GF-D8 (cell line): Measurements from ENCODE around the gene OGDH.
"Not testable (repeated sequence)": the region's sequence is repeated elsewhere in the genome, so short reads cannot be mapped to it uniquely, and the experiment has no call there.

Source experiments
- DNase-seq: peaks from one replicate; lab custom pipeline; 2025; lab: John Stamatoyannopoulos, UW

OGDH gene

GRCh38 chr7:44580945-44581878, 25.2 kb upstream of the OGDH start:
- DNase-seq = peak; percentile 13

GRCh38 chr7:44581879-44582603, 24.4 kb upstream of the OGDH start, which contains the start of gene TMED4:
Gene TMED4, minus strand, starts transcription at chr7:44582231. Its CDS starts 25 bp downstream, at chr7:44582206.
- peak; percentile 99 for DNase-seq

GRCh38 chr7:44583146-44583865, 23.1 kb upstream of the OGDH start:
- no peak for DNase-seq

- peak; percentile 53 for DNase-seq
These were observed 18.4 kb upstream of the OGDH start for GRCh38 chr7:44587843-44588711.

- DNase-seq = no peak
These were observed 15.5 kb upstream of the OGDH start for GRCh38 chr7:44590910-44591309.

- no peak for DNase-seq
These were observed 10.3 kb upstream of the OGDH start for GRCh38 chr7:44595934-44596635.

- not testable (repeated sequence) for DNase-seq
These were observed 9.2 kb upstream of the OGDH start for GRCh38 chr7:44597181-44597580.

- DNase-seq = no peak
These were observed 7.2 kb upstream of the OGDH start for GRCh38 chr7:44599222-44599621.

- DNase-seq = no peak
These were observed 3.9 kb upstream of the OGDH start for GRCh38 chr7:44602576-44602910.

- DNase-seq = no peak
These were observed 3.2 kb upstream of the OGDH start for GRCh38 chr7:44603193-44603592.

GRCh38 chr7:44604941-44605340, 1.5 kb upstream of the OGDH start:
- peak; percentile 33 for DNase-seq

- no peak for DNase-seq
These were observed 978 bp downstream of the OGDH start for GRCh38 chr7:44607141-44608068.

- DNase-seq = peak; percentile 41
These were observed 2.7 kb downstream of the OGDH start for GRCh38 chr7:44608916-44609648.

GRCh38 chr7:44609829-44610228, 3.4 kb downstream of the OGDH start:
- no peak for DNase-seq

- no peak for DNase-seq
These were observed 8.8 kb downstream of the OGDH start for GRCh38 chr7:44615149-44615611.

- DNase-seq = no peak
These were observed 9.4 kb downstream of the OGDH start for GRCh38 chr7:44615793-44616192.

- DNase-seq = no peak
These were observed 10.1 kb downstream of the OGDH start for GRCh38 chr7:44616545-44616944.

- no peak for DNase-seq
These were observed 10.9 kb downstream of the OGDH start for GRCh38 chr7:44617225-44617890.
